ENCODE measurements around the gene CDH4.

Gene CDH4

GRCh38 chr20:61835301-61835700, 583.2 kb downstream of the CDH4 start:
- no peak for DNase-seq (ENCODE audit: low read depth)
- TF ChIP-seq, protein P1, sequence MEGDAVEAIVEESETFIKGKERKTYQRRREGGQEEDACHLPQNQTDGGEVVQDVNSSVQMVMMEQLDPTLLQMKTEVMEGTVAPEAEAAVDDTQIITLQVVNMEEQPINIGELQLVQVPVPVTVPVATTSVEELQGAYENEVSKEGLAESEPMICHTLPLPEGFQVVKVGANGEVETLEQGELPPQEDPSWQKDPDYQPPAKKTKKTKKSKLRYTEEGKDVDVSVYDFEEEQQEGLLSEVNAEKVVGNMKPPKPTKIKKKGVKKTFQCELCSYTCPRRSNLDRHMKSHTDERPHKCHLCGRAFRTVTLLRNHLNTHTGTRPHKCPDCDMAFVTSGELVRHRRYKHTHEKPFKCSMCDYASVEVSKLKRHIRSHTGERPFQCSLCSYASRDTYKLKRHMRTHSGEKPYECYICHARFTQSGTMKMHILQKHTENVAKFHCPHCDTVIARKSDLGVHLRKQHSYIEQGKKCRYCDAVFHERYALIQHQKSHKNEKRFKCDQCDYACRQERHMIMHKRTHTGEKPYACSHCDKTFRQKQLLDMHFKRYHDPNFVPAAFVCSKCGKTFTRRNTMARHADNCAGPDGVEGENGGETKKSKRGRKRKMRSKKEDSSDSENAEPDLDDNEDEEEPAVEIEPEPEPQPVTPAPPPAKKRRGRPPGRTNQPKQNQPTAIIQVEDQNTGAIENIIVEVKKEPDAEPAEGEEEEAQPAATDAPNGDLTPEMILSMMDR (IDR thresholded peaks at IDR 0.05; ENCODE audit: low read length, missing control alignments) = no peak
- H3K4me3 ChIP-seq (replicated peaks; ENCODE audit: low read depth, low read length) = no peak overlapping the region

DNA sequence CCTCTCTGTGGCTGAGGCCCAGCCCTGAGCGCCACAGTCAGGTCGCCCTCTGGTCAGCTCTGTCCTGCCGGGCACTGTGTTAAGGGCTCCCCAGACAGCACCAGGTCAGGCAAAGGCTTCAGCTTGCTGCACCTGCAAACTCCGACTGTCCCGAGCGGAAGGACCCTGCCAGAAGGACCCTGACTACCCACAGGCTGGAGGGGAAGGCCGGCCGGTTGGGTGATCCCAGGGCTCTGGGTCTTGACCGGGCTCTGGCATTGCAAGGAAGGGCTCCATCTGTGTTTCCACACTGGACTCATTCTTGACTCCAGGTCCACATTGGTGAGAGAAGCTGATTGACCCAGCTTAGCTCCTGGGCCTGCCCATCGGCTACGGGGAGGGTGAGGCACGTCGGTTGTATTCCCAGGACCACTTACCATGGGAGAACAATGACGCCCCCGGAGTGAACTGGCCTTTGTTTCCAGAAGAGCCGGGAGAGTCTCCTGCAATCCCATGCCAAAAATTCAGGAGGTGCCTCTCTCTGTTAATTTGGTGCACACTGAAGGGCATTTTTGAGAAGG, 583.8 kb downstream of the CDH4 start:
- no peak overlapping the region for H3K4me3 ChIP-seq (replicated peaks; ENCODE audit: low read depth, low read length)
- DNase-seq (ENCODE audit: low read depth) = no peak
- TF ChIP-seq, protein P1 (IDR thresholded peaks at IDR 0.05; ENCODE audit: low read length, missing control alignments) = no peak

GRCh38 chr20:61837200-61837599, 585.1 kb downstream of the CDH4 start:
- H3K4me3 ChIP-seq (replicated peaks; ENCODE audit: low read depth, low read length) = no peak overlapping the region
- DNase-seq (ENCODE audit: low read depth) = no peak
- TF ChIP-seq, protein P1 (IDR thresholded peaks at IDR 0.05; ENCODE audit: low read length, missing control alignments) = no peak

DNA sequence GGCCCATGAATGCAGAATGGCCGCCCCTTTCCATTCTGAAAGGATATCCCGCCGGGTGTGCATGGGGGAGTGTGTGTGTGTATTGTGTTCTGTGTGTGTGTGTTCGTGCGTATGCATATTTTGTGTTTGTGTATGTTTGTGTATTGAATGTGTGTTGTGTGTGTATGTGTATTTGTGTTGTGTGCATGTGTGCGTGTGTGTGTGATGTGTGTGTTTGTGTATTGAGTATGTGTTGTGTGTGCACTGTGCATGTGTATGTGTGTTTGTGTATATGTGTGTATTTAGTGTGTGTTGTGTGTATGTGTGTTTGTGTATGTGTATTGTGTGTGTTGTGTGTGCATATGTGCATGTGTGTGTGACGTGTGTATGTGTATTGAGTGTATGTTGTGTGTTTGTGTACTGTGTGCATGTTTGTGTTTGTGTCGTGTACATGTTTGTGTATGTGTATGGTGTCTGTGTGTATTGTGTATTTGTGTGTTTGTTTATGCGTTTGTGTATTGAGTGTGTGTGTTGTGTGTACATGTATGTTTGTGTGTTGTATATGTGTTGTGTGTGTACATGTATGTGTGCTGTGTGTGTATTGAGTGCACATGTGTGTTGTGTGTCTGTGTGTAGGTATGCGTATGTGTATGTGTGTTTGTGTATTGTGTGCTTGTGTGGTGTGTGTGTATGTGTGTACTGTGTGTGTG, 587.3 kb downstream of the CDH4 start:
- no peak overlapping the region for H3K4me3 ChIP-seq (replicated peaks; ENCODE audit: low read depth, low read length)
- TF ChIP-seq, protein P1 (IDR thresholded peaks at IDR 0.05; ENCODE audit: low read length, missing control alignments) = no peak
- no peak for DNase-seq (ENCODE audit: low read depth)

DNA sequence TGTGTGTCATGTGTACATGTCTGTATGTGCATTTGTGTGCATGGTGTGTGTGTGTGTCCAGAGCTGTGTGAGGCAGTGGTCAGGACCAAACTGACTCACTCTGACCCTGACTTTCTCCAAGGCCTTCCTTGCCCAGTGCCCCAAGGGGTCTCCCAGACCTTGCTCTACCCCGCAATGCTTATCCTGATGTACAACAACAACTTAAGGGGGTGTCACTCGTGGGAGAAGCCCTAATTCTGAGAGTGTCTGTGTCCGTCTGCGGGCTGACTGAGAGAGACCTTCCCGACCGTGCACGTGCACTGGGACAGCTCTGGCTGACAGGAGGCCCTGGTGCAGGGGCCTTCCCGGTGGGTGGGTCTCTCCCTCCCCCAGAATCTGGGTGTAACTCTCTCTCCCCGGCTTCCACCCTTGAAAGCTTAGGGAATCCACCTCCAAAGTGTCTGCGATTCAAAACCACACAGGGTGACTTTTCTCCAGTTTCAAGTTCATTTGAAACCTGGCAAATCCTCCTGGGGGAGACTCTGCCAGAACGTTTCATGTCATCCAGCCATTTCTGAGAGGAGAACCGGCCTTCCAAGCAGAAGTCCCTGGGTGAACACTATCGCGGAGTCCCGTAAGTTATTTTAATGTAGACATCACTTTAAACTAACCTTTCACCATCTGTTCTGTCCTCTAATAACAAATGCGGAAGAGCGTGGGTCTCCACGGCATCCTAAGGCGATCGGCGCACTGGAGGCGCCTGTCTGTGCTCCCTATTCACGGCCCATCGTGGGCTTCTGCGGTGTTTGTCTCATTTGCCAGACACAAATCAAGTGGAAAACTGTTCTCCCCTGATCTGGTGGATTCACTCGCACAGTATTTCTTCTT, 588.1 kb downstream of the CDH4 start:
- H3K4me3 ChIP-seq (replicated peaks; ENCODE audit: low read depth, low read length) = no peak overlapping the region
- no peak for DNase-seq (ENCODE audit: low read depth)
- TF ChIP-seq, protein P1 (IDR thresholded peaks at IDR 0.05; ENCODE audit: low read length, missing control alignments) = no peak

DNA sequence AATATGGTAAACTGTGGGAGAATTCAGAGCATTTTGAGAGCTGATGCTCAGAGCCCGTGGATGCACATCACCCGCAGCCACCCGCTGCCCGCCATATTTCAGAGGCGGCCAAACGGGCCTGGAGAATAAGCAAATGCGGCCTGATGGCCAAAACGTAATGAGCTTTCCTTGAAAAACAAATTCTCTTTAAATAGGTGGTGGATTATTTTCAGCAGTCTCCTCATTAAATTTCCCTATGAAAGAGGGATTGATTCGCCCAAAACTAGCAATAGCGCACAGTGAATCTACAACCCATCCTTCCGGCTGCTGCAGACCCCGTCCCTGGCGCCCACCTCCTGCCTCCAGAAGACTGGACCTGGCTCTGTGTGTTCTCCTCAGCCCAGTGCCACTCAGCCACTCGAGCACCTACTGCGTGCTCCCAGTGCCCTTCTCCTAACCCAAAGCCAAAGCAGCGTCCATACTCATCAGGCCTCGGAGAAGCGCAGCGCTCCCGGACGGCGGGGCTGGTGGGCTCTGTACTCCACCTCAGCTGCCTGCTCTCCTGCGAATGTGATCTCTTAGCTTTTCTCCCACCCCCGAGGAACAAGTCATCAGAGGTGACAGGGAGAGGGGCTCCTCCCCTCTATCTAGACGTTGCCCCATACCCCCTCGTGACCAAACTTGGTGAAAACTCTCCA, 588.9 kb downstream of the CDH4 start:
- H3K4me3 ChIP-seq (replicated peaks; ENCODE audit: low read depth, low read length) = no peak overlapping the region
- no peak for DNase-seq (ENCODE audit: low read depth)
- TF ChIP-seq, protein P1 (IDR thresholded peaks at IDR 0.05; ENCODE audit: low read length, missing control alignments) = no peak
